ENCODE results near the gene TANC1. TPM values are rescaled to one million over a fixed set of nuclear protein-coding genes. Genes with fewer than 3 reads are reported as not detected.

The TANC1 gene
- total RNA-seq, 1 donor from 2014 or later, result 56.9 TPM

DNA sequence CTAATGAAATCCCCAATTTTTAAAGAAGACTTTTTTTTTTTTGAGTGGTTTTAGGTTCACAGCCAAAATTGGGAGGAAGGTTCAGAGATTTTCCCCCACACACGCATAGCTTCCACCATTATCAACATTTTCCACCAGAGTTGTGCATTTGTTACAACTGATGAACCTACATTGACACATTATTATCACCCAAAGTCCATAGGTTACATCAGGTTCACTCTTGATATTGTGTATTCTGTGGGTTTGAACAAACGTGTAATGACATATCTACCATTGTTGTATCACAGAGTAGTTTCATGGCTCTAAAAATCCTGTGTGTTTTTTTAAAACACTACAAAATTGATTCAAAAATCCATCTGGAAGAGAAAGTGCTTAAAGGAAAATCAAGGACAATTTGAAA, 101.8 kb downstream of the TANC1 start:
- H3K4me3 Mint-ChIP-seq, result no peak overlapping the region
- peaks cover 24% of the 10 kb centered on the region for H3K4me1 Mint-ChIP-seq (ENCODE audit: unreplicated experiment)

DNA sequence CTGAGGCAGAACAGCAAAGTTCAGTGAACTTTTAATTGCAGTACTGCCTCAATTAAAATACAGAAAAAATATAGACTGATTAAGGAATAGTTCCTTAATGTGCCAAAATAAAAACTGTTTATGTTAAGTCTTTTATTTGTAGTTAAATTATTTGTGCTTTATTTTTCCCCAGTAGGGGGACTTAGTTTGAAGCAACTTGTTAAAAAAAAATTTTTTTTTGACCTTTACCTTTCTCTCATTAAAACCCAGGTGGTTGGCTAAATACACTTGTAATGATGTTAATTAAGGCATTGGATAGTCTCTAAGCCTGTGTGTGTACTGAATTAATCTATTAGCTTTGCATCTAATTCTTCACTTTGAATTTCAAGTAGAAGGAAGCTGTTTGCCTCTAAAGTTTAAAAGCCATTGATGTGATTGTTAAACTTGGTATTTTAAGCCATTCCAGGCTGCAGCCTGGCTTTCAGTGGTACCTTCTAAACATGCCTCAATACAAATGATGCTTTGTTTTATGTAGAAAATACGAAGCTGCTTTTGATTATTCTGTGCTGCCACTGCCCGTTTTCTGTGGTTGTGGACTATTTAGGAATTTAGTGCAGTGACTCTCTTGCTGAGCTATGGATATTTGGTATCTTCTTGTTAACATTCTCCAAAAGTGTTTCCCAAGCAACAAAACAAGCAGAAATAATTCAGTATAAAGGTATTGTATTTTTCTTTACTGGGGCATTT, 102.9 kb downstream of the TANC1 start:
- no peak for DNase-seq (ENCODE audit: extremely low spot score, unreplicated experiment)
- TF ChIP-seq, protein P1, sequence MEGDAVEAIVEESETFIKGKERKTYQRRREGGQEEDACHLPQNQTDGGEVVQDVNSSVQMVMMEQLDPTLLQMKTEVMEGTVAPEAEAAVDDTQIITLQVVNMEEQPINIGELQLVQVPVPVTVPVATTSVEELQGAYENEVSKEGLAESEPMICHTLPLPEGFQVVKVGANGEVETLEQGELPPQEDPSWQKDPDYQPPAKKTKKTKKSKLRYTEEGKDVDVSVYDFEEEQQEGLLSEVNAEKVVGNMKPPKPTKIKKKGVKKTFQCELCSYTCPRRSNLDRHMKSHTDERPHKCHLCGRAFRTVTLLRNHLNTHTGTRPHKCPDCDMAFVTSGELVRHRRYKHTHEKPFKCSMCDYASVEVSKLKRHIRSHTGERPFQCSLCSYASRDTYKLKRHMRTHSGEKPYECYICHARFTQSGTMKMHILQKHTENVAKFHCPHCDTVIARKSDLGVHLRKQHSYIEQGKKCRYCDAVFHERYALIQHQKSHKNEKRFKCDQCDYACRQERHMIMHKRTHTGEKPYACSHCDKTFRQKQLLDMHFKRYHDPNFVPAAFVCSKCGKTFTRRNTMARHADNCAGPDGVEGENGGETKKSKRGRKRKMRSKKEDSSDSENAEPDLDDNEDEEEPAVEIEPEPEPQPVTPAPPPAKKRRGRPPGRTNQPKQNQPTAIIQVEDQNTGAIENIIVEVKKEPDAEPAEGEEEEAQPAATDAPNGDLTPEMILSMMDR (conservative IDR thresholded peaks at IDR 0.05), result peak; percentile 57
- peaks cover 20% of the 10 kb centered on the region for H3K4me1 Mint-ChIP-seq (ENCODE audit: unreplicated experiment)
- H3K27ac Mint-ChIP-seq, result peak overlapping the region; percentile 48
- no peaks in the 10 kb centered on the region for H3K27me3 Mint-ChIP-seq
- H3K4me3 Mint-ChIP-seq, result no peak overlapping the region
- H3K36me3 Mint-ChIP-seq, result peaks cover 8% of the 10 kb centered on the region
- no peaks in the 10 kb centered on the region for H3K9me3 Mint-ChIP-seq

More for the DNA sequence above, 101.8 kb downstream of the TANC1 start:
- peak overlapping the region; percentile 0 for H3K27ac Mint-ChIP-seq
- no peaks in the 10 kb centered on the region for H3K27me3 Mint-ChIP-seq
- peaks cover 8% of the 10 kb centered on the region for H3K36me3 Mint-ChIP-seq
- no peak for DNase-seq (ENCODE audit: extremely low spot score, unreplicated experiment)
- H3K9me3 Mint-ChIP-seq, result no peaks in the 10 kb centered on the region
- TF ChIP-seq, protein P1 (conservative IDR thresholded peaks at IDR 0.05), result no peak

DNA sequence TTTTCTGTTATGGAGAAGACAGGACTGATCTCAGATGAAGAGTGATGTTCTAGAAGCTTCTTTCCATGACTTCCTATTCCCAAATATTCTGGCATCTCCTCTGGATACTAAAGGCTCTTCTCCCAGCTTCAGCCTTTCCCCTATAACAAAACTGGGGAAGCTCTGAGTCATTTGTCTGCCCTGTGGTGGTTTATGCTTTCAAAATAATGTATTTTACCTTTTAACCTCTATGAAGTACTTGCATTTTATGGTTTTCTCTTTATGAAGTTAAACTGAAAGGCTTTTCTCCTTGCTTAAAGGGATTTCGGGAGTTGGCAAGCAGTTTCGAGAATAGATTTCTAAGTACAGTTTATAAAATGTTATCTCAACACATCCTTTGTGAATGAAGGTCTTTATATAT, 104.4 kb downstream of the TANC1 start:
- no peak for DNase-seq (ENCODE audit: extremely low spot score, unreplicated experiment)
- Mint-ChIP-seq H3K4me3 (no peak overlapping the region), H3K4me1 (ENCODE audit: unreplicated experiment) (peaks cover 18% of the 10 kb centered on the region), H3K27ac (no peak overlapping the region), H3K36me3 (peaks cover 12% of the 10 kb centered on the region), H3K27me3 (no peaks in the 10 kb centered on the region), H3K9me3 (no peaks in the 10 kb centered on the region)
- TF ChIP-seq, protein P1 (conservative IDR thresholded peaks at IDR 0.05), result no peak

DNA sequence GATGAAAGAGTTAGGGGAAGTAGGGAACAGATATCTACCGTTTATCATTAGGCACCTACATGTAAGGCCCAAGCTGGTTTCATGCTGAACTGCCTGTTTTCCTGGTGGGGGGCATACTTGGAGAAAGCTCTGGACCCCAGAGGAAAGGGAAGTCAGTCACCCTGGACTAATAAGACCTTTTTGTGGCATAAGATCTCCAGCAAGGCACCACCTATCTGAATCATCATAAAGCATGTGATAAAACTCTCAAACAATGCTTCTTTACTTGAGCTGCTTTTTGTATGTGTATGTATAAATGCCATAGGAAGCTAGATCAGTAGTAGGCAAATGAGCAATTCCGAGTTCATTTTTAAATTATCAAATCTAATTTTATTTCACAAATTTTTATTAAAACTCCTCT, 104.8 kb downstream of the TANC1 start:
- no peak overlapping the region for H3K27ac Mint-ChIP-seq
- H3K4me1 Mint-ChIP-seq (ENCODE audit: unreplicated experiment), result peaks cover 18% of the 10 kb centered on the region
- H3K36me3 Mint-ChIP-seq, result peaks cover 12% of the 10 kb centered on the region
- H3K4me3 Mint-ChIP-seq, result no peak overlapping the region
- H3K27me3 Mint-ChIP-seq, result no peaks in the 10 kb centered on the region
- DNase-seq (ENCODE audit: extremely low spot score, unreplicated experiment), result no peak
- TF ChIP-seq, protein P1 (conservative IDR thresholded peaks at IDR 0.05), result no peak
- H3K9me3 Mint-ChIP-seq, result no peaks in the 10 kb centered on the region

DNA sequence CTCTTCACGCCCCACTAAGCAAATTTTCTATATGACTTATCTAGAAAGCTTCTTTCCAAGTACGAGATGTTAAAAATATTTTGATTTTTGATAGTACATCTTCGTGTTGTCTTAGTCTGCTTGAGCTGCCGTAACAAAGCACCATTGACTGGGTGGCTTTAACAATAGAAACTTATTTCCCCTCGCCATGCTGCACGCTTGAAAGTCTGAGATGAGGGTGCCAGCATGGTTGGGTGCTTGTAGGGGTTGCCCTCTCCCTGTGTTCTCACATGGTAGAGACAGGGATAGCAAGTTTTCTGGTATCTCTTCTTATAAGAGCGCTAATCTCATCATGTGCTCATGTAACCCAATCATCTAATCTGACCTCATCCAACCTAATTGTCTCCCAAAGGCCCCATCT, 106.2 kb downstream of the TANC1 start:
- H3K27me3 Mint-ChIP-seq, result no peaks in the 10 kb centered on the region
- DNase-seq (ENCODE audit: extremely low spot score, unreplicated experiment), result no peak
- TF ChIP-seq, protein P1 (conservative IDR thresholded peaks at IDR 0.05), result no peak
- H3K4me3 Mint-ChIP-seq, result no peak overlapping the region
- H3K9me3 Mint-ChIP-seq, result no peaks in the 10 kb centered on the region
- peaks cover 18% of the 10 kb centered on the region for H3K4me1 Mint-ChIP-seq (ENCODE audit: unreplicated experiment)
- H3K36me3 Mint-ChIP-seq, result peaks cover 12% of the 10 kb centered on the region
- no peak overlapping the region for H3K27ac Mint-ChIP-seq
